ENCODE data around the gene RAMP2. TPM values are rescaled to one million over a fixed set of nuclear protein-coding genes. Genes with fewer than 3 reads are reported as not detected.

RAMP2 gene
- total and polyA plus RNA-seq, 2 of the 13 experiments (the other 11 are each of a cell fraction or from before 2014, with no cell fraction given), result 1.4 to 5.2 TPM

DNA sequence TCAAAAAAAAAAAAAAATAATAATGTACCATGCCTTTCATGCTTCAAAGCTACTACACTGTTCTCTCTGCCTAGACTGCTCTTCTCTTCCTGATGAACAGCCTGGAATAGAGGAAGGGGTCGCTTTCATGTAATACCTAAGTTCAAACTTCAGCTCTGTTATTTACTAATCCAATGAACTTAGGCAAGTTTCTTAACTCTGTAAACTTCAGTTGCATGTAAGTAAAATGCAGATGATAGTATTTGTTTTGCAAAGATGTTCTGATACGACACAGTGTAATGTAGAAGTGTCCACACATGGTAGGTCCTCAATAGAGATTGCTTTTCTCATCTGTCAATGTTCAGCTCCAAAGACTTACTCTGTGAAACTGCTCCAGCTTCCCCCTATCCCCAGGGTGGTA lies 30.9 kb downstream of the RAMP2 start (continued):
- TF ChIP-seq, protein P1, sequence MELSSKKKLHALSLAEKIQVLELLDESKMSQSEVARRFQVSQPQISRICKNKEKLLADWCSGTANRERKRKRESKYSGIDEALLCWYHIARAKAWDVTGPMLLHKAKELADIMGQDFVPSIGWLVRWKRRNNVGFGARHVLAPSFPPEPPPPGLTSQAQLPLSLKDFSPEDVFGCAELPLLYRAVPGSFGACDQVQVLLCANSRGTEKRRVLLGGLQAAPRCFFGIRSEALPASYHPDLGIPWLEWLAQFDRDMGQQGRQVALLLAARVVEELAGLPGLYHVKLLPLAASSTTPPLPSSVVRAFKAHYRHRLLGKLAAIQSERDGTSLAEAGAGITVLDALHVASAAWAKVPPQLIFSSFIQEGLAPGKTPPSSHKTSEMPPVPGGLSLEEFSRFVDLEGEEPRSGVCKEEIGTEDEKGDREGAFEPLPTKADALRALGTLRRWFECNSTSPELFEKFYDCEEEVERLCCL (CRISPR knock-in tag; IDR thresholded peaks at IDR 0.05; ENCODE audit: borderline replicate concordance), result 0 out of 2 replicates have a peak, but pooled peaks have one; percentile 32
- TF ChIP-seq HOXA9 (CRISPR knock-in tag; IDR thresholded peaks at IDR 0.05; ENCODE audit: borderline replicate concordance) (no peak), ATAD3A (CRISPR knock-in tag; IDR thresholded peaks at IDR 0.05) (no peak), ZNF619 (CRISPR knock-in tag; IDR thresholded peaks at IDR 0.05) (no peak), ZSCAN31 (CRISPR knock-in tag; IDR thresholded peaks at IDR 0.05; ENCODE audit: low read depth) (no peak), DNMT3B (CRISPR knock-in tag; conservative IDR thresholded peaks at IDR 0.05) (no peak), ZNF354B (CRISPR knock-in tag; IDR thresholded peaks at IDR 0.05) (no peak), HOXA5 (CRISPR knock-in tag; IDR thresholded peaks at IDR 0.05) (no peak), AGO1 (IDR thresholded peaks at IDR 0.05; ENCODE audit: low read depth, low read length, poor library complexity, severe bottlenecking) (no peak), PRPF4 (IDR thresholded peaks at IDR 0.05; ENCODE audit: low read depth, low read length, poor library complexity, severe bottlenecking) (no peak), TBP (CRISPR knock-in tag; IDR thresholded peaks at IDR 0.05) (no peak), PCBP2 (optimal IDR thresholded peaks at IDR 0.05; ENCODE audit: low read depth, low read length, poor library complexity, severe bottlenecking) (no peak), ZNF362 (CRISPR knock-in tag; IDR thresholded peaks at IDR 0.05; ENCODE audit: borderline replicate concordance) (peak; percentile 73; the same call in 1 of the 2 replicates), ARID2 (CRISPR knock-in tag; IDR thresholded peaks at IDR 0.05; ENCODE audit: borderline replicate concordance) (no peak), MTA1 (CRISPR knock-in tag; IDR thresholded peaks at IDR 0.05; ENCODE audit: borderline replicate concordance) (no peak), RAD51 (IDR thresholded peaks at IDR 0.05; ENCODE audit: borderline replicate concordance) (no peak), FOSL2 (CRISPR knock-in tag; IDR thresholded peaks at IDR 0.05) (no peak), RCOR2 (CRISPR knock-in tag; IDR thresholded peaks at IDR 0.05) (peak; percentile 39; the same call in 1 of the 2 replicates), MBNL3 (CRISPR knock-in tag; conservative IDR thresholded peaks at IDR 0.05) (no peak), ZNF460 (CRISPR knock-in tag; IDR thresholded peaks at IDR 0.05; ENCODE audit: borderline replicate concordance) (no peak), RFX1 (IDR thresholded peaks at IDR 0.05) (no peak), CEBPB (IDR thresholded peaks at IDR 0.05; ENCODE audit: borderline replicate concordance, low read depth, low read length) (peak; percentile 41; the same call in 1 of the 2 replicates), HNRNPLL (IDR thresholded peaks at IDR 0.05; ENCODE audit: low read depth, low read length, poor library complexity, severe bottlenecking) (no peak), ZFY (CRISPR knock-in tag; IDR thresholded peaks at IDR 0.05) (no peak), NCOR1 (IDR thresholded peaks at IDR 0.05; ENCODE audit: borderline replicate concordance, low read length) (peak; percentile 68; the same call in 1 of the 2 replicates), NFATC3 (CRISPR knock-in tag; IDR thresholded peaks at IDR 0.05) (no peak), RAD21 (CRISPR knock-in tag; IDR thresholded peaks at IDR 0.05) (no peak), NFIC (IDR thresholded peaks at IDR 0.05; ENCODE audit: low read length) (0 out of 2 replicates have a peak, but pooled peaks have one; percentile 17), STAG1 (CRISPR knock-in tag; IDR thresholded peaks at IDR 0.05) (no peak), GLI4 (CRISPR knock-in tag; IDR thresholded peaks at IDR 0.05; ENCODE audit: borderline replicate concordance) (no peak)
- TF ChIP-seq, protein P2, sequence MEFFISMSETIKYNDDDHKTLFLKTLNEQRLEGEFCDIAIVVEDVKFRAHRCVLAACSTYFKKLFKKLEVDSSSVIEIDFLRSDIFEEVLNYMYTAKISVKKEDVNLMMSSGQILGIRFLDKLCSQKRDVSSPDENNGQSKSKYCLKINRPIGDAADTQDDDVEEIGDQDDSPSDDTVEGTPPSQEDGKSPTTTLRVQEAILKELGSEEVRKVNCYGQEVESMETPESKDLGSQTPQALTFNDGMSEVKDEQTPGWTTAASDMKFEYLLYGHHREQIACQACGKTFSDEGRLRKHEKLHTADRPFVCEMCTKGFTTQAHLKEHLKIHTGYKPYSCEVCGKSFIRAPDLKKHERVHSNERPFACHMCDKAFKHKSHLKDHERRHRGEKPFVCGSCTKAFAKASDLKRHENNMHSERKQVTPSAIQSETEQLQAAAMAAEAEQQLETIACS (CRISPR knock-in tag; IDR thresholded peaks at IDR 0.05), result no peak
